ENCODE data around the gene CADPS2.

Gene CADPS2

DNA sequence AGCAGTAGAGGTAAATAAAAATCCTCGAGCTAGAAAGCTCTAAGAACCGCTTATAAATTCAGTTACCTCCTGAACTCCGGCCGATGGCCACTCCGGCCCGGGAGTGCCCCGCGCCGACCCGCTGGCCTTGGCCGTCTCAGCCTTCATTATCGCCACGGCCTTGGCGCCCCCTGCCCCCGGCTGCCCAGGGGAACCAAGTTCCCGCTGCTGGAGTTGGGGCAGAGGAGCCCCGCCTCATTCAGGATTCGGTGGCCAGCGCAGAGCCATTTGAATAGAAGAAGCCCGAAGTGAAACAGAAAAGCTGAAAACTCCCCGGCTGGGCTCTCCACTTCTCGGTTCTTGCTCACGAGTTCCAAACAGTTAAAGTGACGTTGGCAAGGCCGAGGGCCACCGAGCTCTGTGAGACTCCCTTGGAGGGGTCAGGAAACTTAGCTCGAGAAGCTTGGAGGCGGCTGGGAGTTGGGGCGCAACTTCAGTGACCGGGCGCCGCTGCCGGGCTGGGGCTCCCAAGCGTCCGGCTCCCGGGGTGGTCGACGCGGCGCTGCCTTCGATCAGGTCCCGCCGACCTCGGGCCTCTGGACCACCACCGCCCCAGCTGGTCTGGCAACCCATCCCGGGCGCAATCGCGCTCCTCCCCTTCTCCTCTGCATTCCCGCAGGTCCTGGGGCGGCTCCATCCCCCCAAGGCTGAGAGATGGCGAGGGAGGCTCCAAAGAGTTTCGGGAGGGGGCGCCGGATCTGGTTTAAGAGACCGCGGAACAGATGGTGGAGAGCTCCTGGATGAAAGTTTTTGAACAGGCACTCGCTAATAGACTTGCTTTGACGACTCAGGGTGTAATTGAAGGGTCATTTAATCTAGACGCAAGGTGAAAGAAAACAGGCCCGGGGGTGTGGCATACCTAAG, 575.9 kb downstream of the CADPS2 start:
- peak; percentile 44 for DNase-seq (ENCODE audit: low spot score)

DNA sequence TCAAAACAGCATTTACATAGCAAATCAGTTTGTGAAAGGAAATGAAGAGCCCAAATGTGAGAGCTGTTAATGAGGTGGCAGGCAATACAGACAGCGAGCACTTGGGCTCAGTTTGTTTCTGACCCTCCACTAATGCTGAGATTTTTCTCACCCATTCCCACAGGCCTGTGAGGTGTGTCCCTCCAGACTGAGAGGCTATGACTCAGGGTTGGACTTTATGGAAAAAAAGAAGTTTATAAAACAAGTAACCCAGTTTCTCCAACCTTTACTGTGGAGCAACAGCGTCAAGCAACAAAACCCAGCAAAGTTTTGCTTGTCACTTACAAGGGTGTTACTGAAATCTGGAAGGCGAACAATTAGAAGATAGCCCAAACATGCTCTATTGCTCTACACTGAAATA, 576.8 kb downstream of the CADPS2 start:
- DNase-seq (ENCODE audit: low spot score), result no peak

DNA sequence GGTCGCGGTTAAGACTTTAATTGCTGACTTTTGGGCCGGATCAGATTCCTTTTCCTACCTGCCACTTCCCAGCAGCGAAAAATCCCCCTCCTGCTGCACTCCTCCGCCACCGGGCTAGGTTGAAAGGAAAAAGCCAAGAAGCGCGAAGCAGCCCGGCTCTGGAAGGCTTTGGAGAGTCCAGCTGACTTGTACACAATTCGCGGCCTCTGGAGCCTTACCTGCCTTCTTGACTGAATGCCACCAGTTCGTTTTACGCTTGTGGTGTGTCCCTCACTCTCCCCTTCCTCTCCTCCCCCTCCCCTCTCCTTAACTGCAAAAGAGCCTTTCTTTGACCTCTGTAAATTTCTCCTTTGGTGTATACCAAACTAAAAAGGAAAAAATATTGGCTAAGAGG, 579.0 kb downstream of the CADPS2 start:
- DNase-seq (ENCODE audit: low spot score), result no peak

DNA sequence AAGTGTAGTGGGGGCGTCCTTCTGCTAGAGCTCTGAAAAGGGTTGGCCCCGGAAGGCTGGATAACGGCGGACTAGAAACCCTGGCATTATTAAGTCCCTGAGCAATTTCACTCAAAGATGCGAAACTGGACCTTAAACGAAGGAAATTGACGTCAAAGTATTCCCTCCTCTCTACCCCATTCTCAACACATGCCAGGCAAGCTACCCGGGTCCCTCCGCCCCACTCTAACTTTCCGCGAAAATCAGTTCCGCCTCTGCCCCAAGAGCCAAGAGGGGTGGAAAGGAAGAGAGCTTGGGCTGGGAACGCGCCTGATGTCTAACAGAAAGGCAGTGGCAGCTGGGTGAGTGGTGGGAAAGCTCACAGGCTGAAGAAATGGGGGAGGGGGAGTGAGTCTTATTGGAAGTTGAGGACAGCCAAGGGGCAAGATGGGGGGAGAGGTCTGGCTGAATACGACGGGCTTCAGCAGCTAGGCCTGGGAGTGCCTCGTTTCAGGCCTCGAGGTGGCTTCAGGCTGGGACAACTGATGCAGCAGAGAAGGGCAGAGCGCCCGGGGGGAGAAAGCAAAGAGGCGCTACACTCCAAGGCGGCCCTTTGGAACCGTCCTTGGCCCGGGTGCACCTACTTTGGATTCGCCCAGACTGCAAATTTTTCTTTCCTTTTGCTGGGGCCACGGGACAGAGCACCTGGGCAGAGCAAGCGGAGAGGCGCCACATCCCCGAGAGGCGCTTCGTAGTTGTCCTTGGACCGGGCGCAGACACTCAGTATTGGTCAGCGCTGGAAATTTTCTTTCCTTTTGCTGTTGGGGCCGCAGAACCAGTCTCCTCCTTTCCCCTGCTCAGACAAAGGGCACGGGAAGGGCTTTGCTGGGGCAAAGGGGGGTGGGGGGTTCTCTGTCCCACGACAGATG, 579.7 kb downstream of the CADPS2 start:
- DNase-seq (ENCODE audit: low spot score), result no peak

DNA sequence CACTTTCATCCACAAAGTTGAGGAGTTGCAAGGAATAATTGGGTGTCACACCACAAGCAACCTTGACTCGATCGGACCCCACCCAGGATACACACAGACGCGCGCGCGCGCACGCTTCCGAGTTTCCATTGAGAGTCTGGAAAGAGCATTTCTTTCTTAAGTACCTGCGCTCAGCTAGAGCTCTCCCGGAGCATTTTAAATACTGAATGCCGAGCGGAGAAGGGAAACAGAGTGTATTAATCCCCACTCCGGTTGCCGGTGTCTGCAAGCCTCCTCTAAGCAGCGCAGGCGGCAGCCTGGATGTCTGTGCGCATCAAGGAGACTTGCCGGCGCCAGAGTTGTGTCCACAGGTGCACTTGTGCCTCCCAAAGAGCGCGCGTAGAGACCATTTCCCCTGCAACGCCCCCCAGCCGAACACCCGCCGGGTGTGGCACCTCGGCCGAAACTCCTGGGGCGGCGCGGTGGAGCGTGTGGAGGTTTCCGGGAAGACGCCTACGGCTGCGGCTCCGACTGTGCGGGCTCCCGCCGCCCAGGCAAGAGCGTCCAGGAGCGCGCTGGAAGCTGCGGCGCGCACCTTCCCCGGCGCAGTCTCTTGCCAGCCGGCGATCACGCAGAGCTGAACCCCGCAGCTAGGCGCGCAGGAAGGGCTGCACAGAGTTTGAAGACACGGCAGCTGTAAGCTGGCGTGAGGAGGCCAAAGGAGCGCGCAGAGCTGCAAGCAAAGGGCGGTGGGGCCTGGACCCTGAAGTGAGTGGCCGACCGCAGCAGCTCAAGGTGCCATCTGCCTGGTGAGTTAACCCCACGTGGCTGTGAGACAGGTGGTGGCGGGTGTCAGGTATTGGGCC, 580.6 kb downstream of the CADPS2 start:
- DNase-seq (ENCODE audit: low spot score), result no peak

DNA sequence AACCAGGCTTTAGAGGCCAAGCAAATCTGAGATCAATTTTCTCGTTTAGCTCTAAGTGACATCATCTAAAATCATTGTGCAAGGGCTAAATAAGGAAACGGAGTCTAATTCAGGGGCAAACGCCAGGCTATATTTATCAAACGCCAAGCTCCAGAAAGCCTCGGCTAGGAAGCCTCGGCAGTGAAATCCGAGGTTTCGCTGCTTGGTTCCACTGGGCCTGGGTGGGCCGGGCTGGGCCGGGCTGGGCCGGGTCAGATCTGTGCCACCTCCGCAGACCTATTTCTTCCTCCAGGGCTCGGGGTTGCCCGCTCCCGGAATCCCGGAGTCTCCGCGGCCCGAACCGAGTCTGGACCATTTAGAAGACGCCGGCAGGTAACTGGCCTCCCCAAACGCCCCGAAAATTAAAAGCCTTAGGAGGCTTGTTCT, 581.3 kb downstream of the CADPS2 start:
- DNase-seq (ENCODE audit: low spot score), result no peak

DNA sequence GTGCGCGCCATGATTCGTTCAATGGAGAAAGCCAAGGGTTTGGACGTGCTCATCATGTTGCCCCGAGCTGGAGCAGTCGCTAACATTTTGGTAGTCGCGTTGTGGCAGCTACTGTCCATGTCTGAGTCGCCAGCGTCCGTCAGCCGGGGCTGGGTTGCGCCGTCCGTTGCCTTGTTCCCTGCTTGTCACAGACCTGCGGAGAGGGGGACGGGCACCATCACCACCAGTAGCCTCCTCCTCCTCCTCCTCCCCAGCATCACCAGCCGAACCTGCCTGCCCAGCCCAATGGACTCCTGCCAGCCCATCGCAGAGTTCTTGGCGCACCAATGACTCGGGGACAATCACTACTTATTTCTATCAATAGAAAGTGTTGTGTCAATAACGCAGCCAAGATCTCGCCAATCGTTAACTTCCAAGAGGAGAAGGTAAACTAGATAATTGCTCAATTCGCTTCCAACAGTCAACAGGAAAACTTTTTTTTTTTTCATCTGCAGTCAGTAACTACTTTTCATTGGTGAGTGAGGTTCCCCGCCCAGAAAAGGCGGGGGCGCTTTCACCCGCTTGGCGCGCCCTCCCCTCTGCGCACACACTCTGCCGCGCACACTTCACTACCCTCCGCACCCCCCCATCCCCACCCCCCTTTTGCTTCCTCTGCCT, 581.8 kb downstream of the CADPS2 start, which contains the start of gene FEZF1:
Gene FEZF1, minus strand, starts transcription at position 432 of the 657 bp plus-strand sequence. Its CDS starts 313 bp downstream, at position 119.
- DNase-seq (ENCODE audit: low spot score), result no peak

DNA sequence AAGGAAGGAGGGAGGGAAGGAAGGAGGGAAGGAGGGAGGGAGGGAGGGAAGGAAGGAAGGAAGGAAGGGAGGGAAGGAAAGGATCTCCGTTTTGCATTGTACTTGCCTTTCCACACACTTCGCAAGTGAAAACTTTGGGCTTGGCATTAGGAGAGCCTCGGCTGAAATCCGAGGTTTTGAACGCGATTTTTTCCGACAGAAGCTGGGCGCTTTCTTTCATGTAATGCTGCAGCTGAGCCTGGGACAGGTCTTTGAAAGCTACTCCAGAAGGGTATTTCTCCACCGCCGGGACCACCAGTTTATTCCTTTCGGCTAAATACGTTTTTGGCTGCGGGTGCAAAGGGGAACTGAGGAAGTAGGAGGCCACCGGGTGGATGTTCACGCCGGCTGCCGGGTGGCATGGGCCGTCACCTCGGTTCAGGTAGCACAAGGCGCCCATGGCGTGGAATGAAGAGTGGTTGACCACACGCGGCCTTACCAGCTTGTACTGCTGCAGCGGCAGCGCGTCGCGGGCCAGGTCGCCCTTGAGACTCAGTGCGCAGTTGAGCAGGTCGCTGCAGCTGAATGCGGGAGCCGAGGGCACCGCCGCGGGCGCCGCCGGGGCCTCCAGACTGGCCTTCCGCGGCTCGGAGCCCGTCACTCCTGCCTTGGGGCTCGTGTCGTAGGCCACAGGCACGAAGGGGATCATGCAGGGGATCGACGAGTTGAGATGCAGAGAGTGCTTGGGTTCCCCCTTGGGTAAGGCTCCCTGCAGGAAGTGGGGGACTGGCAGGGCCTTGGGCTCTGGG, 582.5 kb downstream of the CADPS2 start:
- no peak for DNase-seq (ENCODE audit: low spot score)

DNA sequence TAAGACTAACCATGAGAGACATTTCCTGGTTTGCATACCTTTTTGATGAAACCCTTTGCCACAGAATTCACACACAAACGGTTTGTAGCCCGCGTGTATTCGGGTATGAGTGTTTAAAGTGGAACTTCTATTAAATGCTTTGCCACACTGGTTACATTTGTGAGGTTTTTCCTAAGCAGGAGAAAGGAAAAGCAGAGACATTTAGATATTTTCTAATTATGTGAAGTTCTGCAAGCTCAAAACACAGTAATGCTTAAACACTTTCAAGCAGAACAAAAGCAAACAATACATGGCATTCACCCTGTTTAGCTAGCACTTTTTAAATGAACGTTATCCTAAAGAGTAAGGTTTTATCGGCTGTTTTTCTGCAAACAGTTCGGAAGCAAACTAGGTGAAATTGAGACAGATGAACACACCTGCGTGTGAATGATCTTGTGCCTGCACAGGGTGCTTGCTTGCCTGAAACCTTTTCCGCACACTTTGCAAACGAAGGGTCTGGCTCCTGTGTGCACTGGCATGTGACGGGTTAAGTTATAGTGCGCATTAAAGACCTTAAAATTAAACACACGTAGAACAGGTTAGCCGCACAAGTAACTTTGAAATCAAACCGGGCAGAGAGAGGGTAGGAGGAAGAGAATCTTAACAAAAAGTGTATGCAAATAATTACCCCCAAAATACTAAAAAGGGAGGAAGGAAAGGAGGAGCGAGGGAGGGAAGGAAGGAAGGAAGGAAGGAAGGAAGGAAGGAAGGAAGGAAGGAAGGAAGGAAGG, 583.3 kb downstream of the CADPS2 start:
- no peak for DNase-seq (ENCODE audit: low spot score)

DNA sequence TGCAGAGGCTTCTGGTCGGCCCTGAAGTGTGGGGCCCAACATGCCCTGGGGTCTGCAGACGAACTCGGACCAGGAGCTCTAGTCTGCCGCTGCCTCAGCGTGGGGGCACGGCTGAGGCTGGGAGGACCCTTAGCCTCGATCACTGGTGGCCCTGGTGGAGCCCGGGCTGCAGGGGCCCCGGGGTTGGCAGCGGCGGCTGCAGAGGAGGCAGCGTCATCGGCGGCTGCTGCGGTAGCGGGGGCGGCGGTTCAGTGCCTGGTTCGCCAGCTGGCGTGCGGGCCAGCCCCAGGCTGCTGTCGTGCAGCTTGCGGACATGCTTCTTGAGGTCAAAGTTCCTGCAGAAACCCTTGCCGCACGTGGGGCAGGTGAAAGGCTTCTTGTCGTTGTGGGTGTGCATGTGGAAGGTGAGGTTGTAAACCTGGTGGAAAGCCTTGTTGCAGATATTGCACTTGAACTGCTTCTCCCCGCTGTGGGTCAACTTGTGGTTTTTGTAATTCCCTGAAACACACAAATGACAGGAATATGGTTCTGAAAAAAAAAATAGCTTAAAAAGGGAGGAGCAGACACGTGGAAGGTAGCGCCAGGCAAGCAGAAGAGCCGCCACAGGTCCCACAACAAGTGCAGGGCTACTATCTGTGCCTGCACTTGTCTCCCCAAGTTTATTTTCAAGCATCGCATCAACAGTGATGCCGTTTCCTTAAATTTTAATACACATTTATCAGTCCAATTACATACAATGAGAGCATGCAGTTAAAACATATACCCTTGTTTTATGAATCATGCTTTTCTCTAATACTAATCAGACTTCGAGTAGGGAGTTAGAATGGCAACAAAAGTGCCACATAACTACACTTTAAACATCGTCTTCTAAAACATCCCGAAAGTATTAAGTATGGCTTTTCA, 584.2 kb downstream of the CADPS2 start:
- no peak for DNase-seq (ENCODE audit: low spot score)

DNA sequence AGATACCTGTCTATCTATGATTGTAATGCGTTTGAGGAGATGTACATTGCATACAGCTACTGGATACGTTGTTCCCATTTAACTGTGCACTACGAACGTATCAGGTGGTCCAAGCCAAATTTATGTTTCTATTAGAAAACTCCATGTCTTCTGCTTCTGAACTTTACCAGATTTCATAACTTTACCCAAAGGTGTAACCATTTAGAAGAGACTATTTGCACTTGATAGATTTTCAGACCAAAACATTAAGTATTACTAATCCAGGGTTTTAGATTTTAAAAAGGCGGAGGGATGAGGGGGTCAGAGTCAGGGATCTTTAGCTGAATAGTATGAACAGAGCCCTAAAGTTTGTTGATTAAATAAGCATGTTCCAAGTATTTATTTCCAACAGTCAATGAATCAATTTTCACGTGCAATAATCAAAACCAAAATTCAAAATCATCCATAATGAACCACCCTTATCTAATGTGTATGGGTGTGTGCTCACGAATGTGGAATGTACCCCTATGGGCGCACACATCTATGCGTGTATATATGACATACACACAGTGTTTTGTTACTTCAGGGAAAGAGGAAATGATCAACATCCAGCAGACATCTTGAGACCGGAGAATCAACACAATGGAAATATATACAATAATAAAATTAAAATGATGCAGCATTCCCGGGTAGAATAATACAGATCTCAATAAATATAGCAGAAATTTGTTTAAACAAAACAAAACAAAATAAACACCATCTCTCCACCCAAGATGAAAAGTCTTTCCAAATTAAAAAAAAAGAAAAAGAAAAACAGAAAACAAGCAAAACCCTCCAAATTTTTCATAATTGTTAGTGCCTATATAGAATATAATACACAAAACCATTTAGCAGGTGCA, 585.1 kb downstream of the CADPS2 start:
- no peak for DNase-seq (ENCODE audit: low spot score)

DNA sequence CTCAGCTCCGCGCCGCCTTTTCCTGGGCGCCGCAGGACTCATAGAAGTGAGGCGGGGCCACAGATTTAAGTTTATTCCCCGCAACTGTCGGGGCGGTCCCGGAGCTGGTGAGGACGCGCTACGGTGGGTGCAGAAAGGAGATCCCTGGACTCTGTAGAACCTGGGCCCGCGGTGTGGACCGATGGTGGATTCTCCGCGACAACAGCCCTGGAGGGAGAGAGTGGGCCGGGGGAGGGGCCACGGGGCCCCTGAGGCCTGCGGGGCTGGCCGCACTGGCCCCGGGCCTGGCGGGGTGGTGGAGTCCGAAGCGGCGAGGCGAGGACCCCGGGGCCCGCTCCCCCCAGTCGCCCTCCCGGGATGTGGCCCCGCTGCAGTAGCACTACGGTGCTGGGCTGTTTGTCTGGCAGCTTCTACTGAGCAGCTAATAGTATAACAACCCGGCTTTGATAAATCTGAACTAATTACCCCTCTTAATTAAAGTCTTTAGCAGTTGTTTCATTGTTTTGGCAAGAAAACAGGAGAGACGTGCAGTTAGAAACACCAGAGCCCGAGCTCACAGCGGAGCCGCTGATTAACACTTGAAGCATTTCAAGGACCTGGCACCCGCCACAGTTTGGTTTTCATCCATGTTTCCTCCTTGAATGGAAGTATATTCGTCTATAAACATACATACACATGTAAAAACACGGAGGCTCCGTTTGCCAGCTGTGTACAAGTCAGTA, 585.9 kb downstream of the CADPS2 start:
- DNase-seq (ENCODE audit: low spot score), result no peak

DNA sequence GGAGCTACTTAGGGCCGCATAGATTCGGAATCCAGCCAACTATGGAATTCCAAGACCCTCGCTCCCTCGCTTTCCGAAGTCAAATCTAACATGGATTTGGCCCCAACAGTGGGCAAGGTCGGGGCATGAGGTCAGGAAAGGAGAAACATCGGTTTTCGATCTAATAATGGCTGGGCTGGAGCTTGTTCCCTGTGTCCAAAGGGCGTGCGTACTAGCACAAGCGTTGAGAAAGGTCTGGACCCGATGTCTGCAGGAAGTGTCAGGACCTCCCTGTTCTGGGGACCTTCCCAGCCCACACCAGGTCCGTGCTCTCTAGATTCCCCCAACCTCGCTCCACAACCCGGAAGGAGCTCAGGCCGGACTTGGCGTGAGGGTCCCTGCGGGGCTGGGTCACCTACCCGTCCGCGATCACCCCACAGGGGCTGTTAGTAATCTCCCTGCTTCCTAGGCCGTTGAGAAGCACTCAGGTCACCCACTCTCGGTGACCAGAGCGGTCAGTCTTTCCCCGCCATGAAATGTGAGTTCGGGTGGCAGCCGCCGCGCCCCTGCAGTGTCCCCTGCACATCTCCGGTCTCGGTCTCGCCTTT, 586.5 kb downstream of the CADPS2 start:
- DNase-seq (ENCODE audit: low spot score), result no peak

DNA sequence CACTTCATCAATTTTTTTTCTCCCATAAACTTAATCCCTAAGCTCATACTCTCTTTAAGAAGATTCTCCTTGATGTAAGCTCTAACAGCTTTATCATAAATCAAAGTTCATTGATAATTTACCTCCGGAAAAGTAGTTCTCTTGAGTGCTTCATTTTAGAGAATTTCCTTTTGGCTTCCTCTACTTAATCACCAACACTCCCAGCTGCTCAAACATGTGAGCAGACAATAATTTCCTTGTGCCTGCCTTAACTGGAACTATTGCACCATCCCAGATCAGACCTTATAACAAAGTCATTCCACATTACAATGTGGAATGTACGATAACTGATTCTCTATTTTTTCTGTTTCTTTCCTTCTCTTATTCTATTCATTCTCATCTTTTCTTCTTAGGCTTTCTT, 587.6 kb downstream of the CADPS2 start:
- no peak for DNase-seq (ENCODE audit: low spot score)

DNA sequence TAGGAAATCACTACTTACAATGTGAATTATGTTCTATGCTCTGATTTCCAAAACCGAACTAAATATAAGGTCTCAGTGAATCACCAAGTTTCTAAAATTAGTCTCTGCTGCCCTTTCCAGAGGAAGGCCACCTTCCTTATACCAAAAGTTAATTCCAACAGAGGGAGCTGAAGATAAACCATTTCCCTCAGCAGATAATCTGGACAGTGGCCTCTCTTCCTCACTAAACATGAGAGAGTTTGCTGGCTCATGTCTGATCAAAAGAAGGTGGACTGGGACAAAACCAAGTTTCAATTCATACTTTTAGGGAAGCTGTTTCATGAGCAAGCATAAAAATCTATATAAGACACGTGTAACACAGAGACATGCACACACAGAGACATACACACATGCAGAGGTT, 588.1 kb downstream of the CADPS2 start:
- DNase-seq (ENCODE audit: low spot score), result no peak

DNA sequence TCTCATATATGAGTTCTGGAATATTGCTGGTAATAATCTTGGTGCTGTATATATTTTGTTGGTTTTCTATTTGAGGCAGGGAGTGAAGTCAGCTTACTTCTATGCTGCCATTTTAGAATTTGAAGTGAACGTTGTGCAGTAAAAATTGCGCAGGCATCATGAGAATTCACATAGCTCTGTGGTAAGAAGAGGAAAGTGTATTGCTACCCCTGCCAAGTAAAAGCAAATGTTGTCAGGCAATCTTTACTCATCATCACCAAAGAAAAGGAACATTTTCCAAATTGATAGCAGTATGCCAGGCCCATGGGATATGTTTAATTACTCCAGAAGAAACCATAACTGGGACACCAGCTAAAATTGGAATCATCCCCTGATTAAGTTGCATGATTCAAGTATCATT, 595.1 kb downstream of the CADPS2 start:
- DNase-seq (ENCODE audit: low spot score), result no peak

DNA sequence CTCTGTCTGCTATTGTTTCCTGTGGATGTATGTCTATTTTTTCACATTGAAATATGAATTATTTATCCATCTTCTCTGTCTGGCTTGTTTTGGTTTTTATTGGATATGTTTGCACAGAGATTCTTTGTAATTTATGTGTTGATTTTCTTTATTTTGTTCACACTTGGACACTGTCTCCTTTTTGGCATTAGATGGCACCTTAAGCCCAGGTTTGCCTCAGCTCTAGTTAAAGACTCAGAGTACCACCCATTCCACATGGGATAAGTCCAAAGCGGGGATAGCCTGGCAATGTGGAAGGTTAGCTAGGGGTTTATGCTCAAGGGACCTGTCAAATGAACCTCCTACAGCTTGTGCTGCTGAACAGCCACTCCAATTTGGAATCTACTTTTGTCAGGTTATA, 595.8 kb downstream of the CADPS2 start:
- DNase-seq (ENCODE audit: low spot score), result no peak

Measured in GM03348 (cell line).